ENCODE data around the gene MAMLD1.
"Not testable (repeated sequence)": the region's sequence is repeated elsewhere in the genome, so short reads cannot be mapped to it uniquely, and the experiment has no call there.

Gene MAMLD1

GRCh38 chrX:150362599-150363481, at the start of gene MAMLD1:
TSS of gene MAMLD1 (plus strand) at chrX:150363317. CDS start at chrX:150445517, 82,200 bp downstream.
- DNase-seq, result peak; percentile 75

- no peak for DNase-seq
These were observed 49.6 kb upstream of the MAMLD1 start for GRCh38 chrX:150313514-150313913.

- no peak for DNase-seq
These were observed 48.9 kb upstream of the MAMLD1 start for GRCh38 chrX:150314186-150314585.

- DNase-seq, result no peak
These were observed 46.6 kb upstream of the MAMLD1 start for GRCh38 chrX:150316564-150316963.

- no peak for DNase-seq
These were observed 40.1 kb upstream of the MAMLD1 start for GRCh38 chrX:150323020-150323419.

- no peak for DNase-seq
These were observed 38.9 kb upstream of the MAMLD1 start for GRCh38 chrX:150324035-150324728.

GRCh38 chrX:150324919-150325318, 38.2 kb upstream of the MAMLD1 start:
- no peak for DNase-seq

- DNase-seq, result no peak
These were observed 36.4 kb upstream of the MAMLD1 start for GRCh38 chrX:150326541-150327247.

GRCh38 chrX:150329282-150329681, 33.8 kb upstream of the MAMLD1 start:
- no peak for DNase-seq

- no peak for DNase-seq
These were observed 33.2 kb upstream of the MAMLD1 start for GRCh38 chrX:150329868-150330267.

- no peak for DNase-seq
These were observed 31.1 kb upstream of the MAMLD1 start for GRCh38 chrX:150332023-150332422.

- DNase-seq, result no peak
These were observed 29.0 kb upstream of the MAMLD1 start for GRCh38 chrX:150334100-150334499.

- no peak for DNase-seq
These were observed 28.1 kb upstream of the MAMLD1 start for GRCh38 chrX:150334981-150335380.

GRCh38 chrX:150337026-150337425, 26.1 kb upstream of the MAMLD1 start:
- DNase-seq, result no peak

GRCh38 chrX:150337536-150337935, 25.6 kb upstream of the MAMLD1 start:
- DNase-seq, result no peak

GRCh38 chrX:150338615-150339014, 24.5 kb upstream of the MAMLD1 start:
- DNase-seq, result no peak

GRCh38 chrX:150339736-150340135, 23.4 kb upstream of the MAMLD1 start:
- no peak for DNase-seq

GRCh38 chrX:150340326-150340725, 22.8 kb upstream of the MAMLD1 start:
- not testable (repeated sequence) for DNase-seq

- DNase-seq, result no peak
These were observed 15.6 kb upstream of the MAMLD1 start for GRCh38 chrX:150347471-150347870.

- no peak for DNase-seq
These were observed 14.8 kb upstream of the MAMLD1 start for GRCh38 chrX:150348365-150348764.

- no peak for DNase-seq
These were observed 11.0 kb upstream of the MAMLD1 start for GRCh38 chrX:150352114-150352513.

GRCh38 chrX:150352581-150352980, 10.5 kb upstream of the MAMLD1 start:
- DNase-seq, result no peak

GRCh38 chrX:150355913-150356312, 7.2 kb upstream of the MAMLD1 start:
- no peak for DNase-seq

- no peak for DNase-seq
These were observed 5.3 kb upstream of the MAMLD1 start for GRCh38 chrX:150357790-150358189.
